Measurements from ENCODE around the gene SLC39A11.

DNA sequence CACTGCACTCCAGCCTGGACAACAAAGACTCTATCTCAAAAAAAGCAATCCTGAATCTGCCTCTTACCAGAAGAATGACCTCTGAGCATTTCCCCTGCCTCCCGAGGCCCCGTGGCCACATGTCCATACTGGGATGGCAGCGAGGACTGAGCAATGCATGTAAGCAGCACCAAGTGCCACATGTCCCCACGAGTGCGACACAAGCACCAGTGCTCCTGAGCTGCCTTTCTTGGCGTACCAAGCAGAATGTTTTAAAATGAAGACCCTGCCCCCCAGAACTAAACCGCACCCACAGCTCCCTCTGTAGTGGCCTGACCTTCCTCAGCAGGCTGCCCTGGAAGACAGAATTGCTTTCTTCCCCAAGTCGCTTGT, 373.3 kb downstream of the SLC39A11 start:
- TF ChIP-seq, protein P1, sequence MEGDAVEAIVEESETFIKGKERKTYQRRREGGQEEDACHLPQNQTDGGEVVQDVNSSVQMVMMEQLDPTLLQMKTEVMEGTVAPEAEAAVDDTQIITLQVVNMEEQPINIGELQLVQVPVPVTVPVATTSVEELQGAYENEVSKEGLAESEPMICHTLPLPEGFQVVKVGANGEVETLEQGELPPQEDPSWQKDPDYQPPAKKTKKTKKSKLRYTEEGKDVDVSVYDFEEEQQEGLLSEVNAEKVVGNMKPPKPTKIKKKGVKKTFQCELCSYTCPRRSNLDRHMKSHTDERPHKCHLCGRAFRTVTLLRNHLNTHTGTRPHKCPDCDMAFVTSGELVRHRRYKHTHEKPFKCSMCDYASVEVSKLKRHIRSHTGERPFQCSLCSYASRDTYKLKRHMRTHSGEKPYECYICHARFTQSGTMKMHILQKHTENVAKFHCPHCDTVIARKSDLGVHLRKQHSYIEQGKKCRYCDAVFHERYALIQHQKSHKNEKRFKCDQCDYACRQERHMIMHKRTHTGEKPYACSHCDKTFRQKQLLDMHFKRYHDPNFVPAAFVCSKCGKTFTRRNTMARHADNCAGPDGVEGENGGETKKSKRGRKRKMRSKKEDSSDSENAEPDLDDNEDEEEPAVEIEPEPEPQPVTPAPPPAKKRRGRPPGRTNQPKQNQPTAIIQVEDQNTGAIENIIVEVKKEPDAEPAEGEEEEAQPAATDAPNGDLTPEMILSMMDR (IDR thresholded peaks at IDR 0.05) = no peak
- TF ChIP-seq TAF1 (IDR thresholded peaks at IDR 0.05; ENCODE audit: borderline replicate concordance, low read depth, low read length) (no peak), EP300 (IDR thresholded peaks at IDR 0.05; ENCODE audit: borderline replicate concordance in 1 of 2, low read depth in 1 of 2, low read length in 1 of 2) (no peak), FOXJ3 (CRISPR knock-in tag; IDR thresholded peaks at IDR 0.05) (no peak), SIN3A (IDR thresholded peaks at IDR 0.05; ENCODE audit: borderline replicate concordance, low read depth, low read length) (no peak), EZH2phosphoT487 (IDR thresholded peaks at IDR 0.05; ENCODE audit: borderline replicate concordance, low read depth) (no peak), MXI1 (IDR thresholded peaks at IDR 0.05; ENCODE audit: low read depth, low read length) (no peak)
- TF ChIP-seq, protein P2, sequence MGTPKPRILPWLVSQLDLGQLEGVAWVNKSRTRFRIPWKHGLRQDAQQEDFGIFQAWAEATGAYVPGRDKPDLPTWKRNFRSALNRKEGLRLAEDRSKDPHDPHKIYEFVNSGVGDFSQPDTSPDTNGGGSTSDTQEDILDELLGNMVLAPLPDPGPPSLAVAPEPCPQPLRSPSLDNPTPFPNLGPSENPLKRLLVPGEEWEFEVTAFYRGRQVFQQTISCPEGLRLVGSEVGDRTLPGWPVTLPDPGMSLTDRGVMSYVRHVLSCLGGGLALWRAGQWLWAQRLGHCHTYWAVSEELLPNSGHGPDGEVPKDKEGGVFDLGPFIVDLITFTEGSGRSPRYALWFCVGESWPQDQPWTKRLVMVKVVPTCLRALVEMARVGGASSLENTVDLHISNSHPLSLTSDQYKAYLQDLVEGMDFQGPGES (IDR thresholded peaks at IDR 0.05; ENCODE audit: low read depth, low read length) = no peak
